Natural killer cell (primary cell): ENCODE measurements around the gene BFSP2. TPM values are rescaled to one million over a fixed set of nuclear protein-coding genes. Genes with fewer than 3 reads are reported as not detected.

ENCODE experiments used
- ATAC-seq, 3 donors: fragments of 150-1000 bp in 2 of 3; fragments of 200-7000 bp in 1 of 3; cut with Tn5 transposase; 1 replicate in 1 of 3; 2 replicates in 2 of 3; pipeline ENCODE4 v1.10.0; 2021; ENCODE audit warnings: mild to moderate bottlenecking in 2 of 3, moderate library complexity in 2 of 3
- DNase-seq, 2 donors: peaks; one replicate each; pipeline versions ENCODE4 v3.0.0 to v3.0.0-alpha.2; 2013 to 2021; ENCODE audit warnings: mixed read lengths in 1 of 2
- H3K27ac ChIP-seq: one replicate; pipeline ENCODE4 v1.5.1; 2013; ENCODE audit warnings: mild to moderate bottlenecking, low read length
- H3K27me3 ChIP-seq: one replicate; pipeline ENCODE4 v1.6.1; 2013; ENCODE audit warnings: low read length; ENCODE audit not compliant: control insufficient read depth, insufficient read depth
- H3K36me3 ChIP-seq: one replicate; pipeline ENCODE4 v1.6.1; 2013; ENCODE audit warnings: low read length; ENCODE audit not compliant: control insufficient read depth, insufficient read depth
- H3K4me1 ChIP-seq: one replicate; pipeline ENCODE4 v1.6.1; 2013; ENCODE audit warnings: low read length; ENCODE audit not compliant: control insufficient read depth, insufficient read depth
- H3K4me3 ChIP-seq: one replicate; pipeline ENCODE4 v1.5.1; 2013; ENCODE audit warnings: low read length
- H3K9me3 ChIP-seq: one replicate; pipeline ENCODE4 v1.6.1; 2013; ENCODE audit warnings: low read length; ENCODE audit not compliant: control insufficient read depth, insufficient read depth
- H3K27ac Mint-ChIP-seq, 2 donors: one replicate each; pipeline ENCODE4 v1.8.0; 2022; ENCODE audit warnings: mild to moderate bottlenecking in 2 of 2, mixed read lengths in 2 of 2, moderate library complexity in 1 of 2
- H3K27me3 Mint-ChIP-seq, 2 donors: one replicate each; pipeline ENCODE4 v1.8.0; 2022; ENCODE audit warnings: low read depth in 2 of 2, mixed read lengths in 2 of 2
- H3K36me3 Mint-ChIP-seq: one replicate; pipeline ENCODE4 v1.8.0; 2022; ENCODE audit warnings: mixed read lengths
- H3K4me1 Mint-ChIP-seq, 2 donors: one replicate each; pipeline ENCODE4 v1.8.0; 2022; ENCODE audit warnings: mixed read lengths in 2 of 2
- H3K4me3 Mint-ChIP-seq: one replicate; pipeline ENCODE4 v1.8.0; 2022; ENCODE audit warnings: mild to moderate bottlenecking, moderate library complexity, mixed read lengths
- H3K9me3 Mint-ChIP-seq, 2 donors: one replicate each; pipeline ENCODE4 v1.8.0; 2022; ENCODE audit warnings: mixed read lengths in 2 of 2
- CTCF ChIP-seq: fragments of 200-600 bp; IDR thresholded peaks from one replicate; pipeline ENCODE4 v1.8.0; 2022; ENCODE audit warnings: antibody characterized with exemption
- WGBS: methylation state at CpG from one replicate; pipeline ENCODE4 v1.1.7; 2013; ENCODE audit warnings: missing lambda C conversion rate; ENCODE audit not compliant: insufficient coverage; 5-methylcytosine and 5-hydroxymethylcytosine counted together
- intact Hi-C: fragments of 100-400 bp; cut with micrococcal nuclease; formaldehyde crosslinking; loops from one replicate; pipeline ENCODE4 v1.14.2; 2022
- total RNA-seq, 4 donors: library from RNA; stranded (reverse); fragments of 120-200 nt in 1 of 4; gene quantifications; one replicate each; pipeline versions ENCODE4 v1.2.3 to v1.2.4, GENCODE V29; 2013 to 2022

The BFSP2 gene
- total RNA-seq, 3 donors from 2014 or later (not counting 1 experiment from before 2014, with no cell fraction given), result not detected

DNA sequence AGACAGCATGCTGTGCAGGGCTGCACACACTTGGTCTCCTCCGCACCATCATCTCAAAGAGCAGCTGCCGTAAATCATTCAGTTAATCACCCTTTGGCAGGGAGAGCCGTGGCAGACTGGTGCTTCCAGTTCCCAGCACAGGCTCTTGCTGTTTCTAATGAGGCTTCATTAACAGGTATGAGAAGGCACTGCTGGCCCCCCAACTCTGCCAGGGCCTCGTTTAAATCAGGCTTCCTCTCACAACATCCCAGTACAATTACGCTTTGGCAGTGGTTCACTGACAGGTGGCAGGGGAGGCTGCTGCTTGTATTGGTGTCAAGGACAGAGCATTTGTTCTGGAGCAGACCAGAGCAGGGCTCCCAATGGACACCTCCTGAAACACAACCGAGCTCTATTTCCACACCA is 77.1 kb downstream of the BFSP2 start:
- 80% methylated on average over 6 of the region's 6 CpGs for WGBS
- peaks cover 8% of the 10 kb centered on the region for H3K4me1 ChIP-seq
- intact Hi-C loops, result no loop called here

DNA sequence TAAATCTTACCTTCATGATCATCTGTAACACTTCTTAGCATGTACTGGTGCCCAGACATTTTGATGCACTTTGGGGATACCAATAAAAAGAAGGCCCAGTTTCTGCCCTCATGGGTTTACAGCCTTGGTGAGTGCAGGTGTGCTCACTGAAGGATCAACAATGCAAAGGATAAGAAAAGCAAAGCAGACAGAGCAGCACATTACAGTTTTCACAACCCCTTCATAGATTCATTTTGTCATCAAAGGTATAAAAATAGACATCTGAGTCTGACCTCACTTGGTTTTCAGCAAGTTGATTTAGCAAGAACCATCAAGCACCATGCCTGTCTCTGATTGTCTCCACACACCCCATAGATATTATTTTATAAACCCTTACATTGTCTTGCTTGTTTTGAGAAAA is 77.6 kb downstream of the BFSP2 start:
- Mint-ChIP-seq H3K36me3 (no peaks in the 10 kb centered on the region), H3K4me1 (no peaks in the 10 kb centered on the region), H3K9me3 (no peaks in the 10 kb centered on the region), H3K4me3 (no peak overlapping the region), H3K27ac (no peak overlapping the region), H3K27me3 (peaks cover 0 to 4% of the 10 kb centered on the region in 2 donors)
- no peak overlapping the region for H3K4me3 ChIP-seq
- H3K4me1 ChIP-seq, result peaks cover 8% of the 10 kb centered on the region
- H3K36me3 ChIP-seq, result no peaks in the 10 kb centered on the region
- DNase-seq, result no peak
- no peaks in the 10 kb centered on the region for H3K9me3 ChIP-seq
- no peak for ATAC-seq
- intact Hi-C loops, result no loop called here
- H3K27ac ChIP-seq, result no peak overlapping the region
- no peak for TF ChIP-seq CTCF
- no peaks in the 10 kb centered on the region for H3K27me3 ChIP-seq

More for the DNA sequence above, 77.1 kb downstream of the BFSP2 start:
- H3K27ac Mint-ChIP-seq, result no peak overlapping the region
- TF ChIP-seq CTCF, result no peak
- DNase-seq, result no peak
- H3K9me3 Mint-ChIP-seq, result no peaks in the 10 kb centered on the region
- no peak overlapping the region for H3K4me3 ChIP-seq
- no peaks in the 10 kb centered on the region for H3K36me3 ChIP-seq
- no peaks in the 10 kb centered on the region for H3K9me3 ChIP-seq
- H3K36me3 Mint-ChIP-seq, result no peaks in the 10 kb centered on the region
- no peaks in the 10 kb centered on the region for H3K4me1 Mint-ChIP-seq
- ATAC-seq, result no peak
- no peak overlapping the region for H3K4me3 Mint-ChIP-seq
- H3K27me3 ChIP-seq, result no peaks in the 10 kb centered on the region
- no peak overlapping the region for H3K27ac ChIP-seq
- H3K27me3 Mint-ChIP-seq, result peaks cover 0 to 4% of the 10 kb centered on the region in 2 donors

DNA sequence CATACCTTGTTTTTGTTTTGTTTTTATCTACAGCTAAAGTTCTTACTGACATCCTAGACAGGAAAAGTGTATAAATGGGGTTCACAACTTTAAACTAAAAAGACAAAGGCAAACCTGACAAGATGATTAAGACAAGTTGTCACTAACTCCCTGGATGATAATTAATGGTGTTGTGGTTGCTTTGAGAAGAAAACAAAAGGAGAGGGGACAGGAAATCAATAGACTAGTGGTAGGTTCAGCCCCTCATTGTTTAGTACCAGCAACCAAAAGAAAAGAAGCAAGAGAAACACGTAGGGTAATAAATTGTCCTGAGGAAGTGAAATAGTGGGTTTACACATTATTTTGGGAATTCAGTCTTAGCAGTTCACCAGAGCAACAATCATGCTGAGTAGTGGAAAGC is 78.8 kb downstream of the BFSP2 start:
- WGBS, result 15% methylated on average over 1 of the region's 1 CpG
- intact Hi-C loops, result no loop called here
- Histone ChIP-seq H3K36me3 (no peaks in the 10 kb centered on the region), H3K27ac (no peak overlapping the region), H3K27me3 (no peaks in the 10 kb centered on the region), H3K4me1 (peaks cover 8% of the 10 kb centered on the region), H3K4me3 (no peak overlapping the region), H3K9me3 (no peaks in the 10 kb centered on the region)
- ATAC-seq, result no peak
- no peaks in the 10 kb centered on the region for H3K4me1 Mint-ChIP-seq
- no peaks in the 10 kb centered on the region for H3K9me3 Mint-ChIP-seq
- DNase-seq, result no peak
- H3K27me3 Mint-ChIP-seq, result peaks cover 0 to 4% of the 10 kb centered on the region in 2 donors
- no peak overlapping the region for H3K27ac Mint-ChIP-seq
- no peak for TF ChIP-seq CTCF
- H3K36me3 Mint-ChIP-seq, result no peaks in the 10 kb centered on the region
- no peak overlapping the region for H3K4me3 Mint-ChIP-seq

DNA sequence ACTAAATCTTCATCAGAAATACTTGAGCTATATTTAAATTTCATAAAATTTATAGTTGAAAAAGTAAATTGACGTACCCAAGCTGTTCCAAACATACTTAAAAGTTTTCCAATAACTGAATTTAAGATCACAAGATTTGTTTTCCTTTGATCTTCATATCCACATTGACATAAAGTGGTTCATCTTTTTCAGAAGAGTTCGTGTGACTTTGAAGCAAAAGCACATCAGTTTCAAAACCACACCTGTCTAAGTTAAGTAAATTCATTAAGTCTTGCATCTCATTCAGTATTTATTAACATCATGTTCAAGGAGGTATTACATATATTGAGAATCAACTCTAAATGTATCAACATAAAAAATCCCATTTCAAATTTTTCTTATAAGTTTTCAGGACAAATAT is 79.5 kb downstream of the BFSP2 start:
- ATAC-seq (no peak), DNase-seq (peak in 1 of 2 donors; percentile 23)
- H3K27me3 ChIP-seq, result no peaks in the 10 kb centered on the region
- H3K36me3 Mint-ChIP-seq, result no peaks in the 10 kb centered on the region
- WGBS, result 100% methylated on average over 1 of the region's 2 CpGs
- H3K4me3 Mint-ChIP-seq, result no peak overlapping the region
- no peaks in the 10 kb centered on the region for H3K9me3 ChIP-seq
- no peak overlapping the region for H3K27ac Mint-ChIP-seq
- H3K36me3 ChIP-seq, result no peaks in the 10 kb centered on the region
- H3K9me3 Mint-ChIP-seq, result no peaks in the 10 kb centered on the region
- H3K4me1 Mint-ChIP-seq, result no peaks in the 10 kb centered on the region
- H3K27me3 Mint-ChIP-seq, result peaks cover 0 to 4% of the 10 kb centered on the region in 2 donors
- TF ChIP-seq CTCF, result no peak
- intact Hi-C loops, result no loop called here
- peaks cover 5% of the 10 kb centered on the region for H3K4me1 ChIP-seq
- no peak overlapping the region for H3K27ac ChIP-seq
- no peak overlapping the region for H3K4me3 ChIP-seq
